Activated gamma-delta T cell treated with anti-CD3 and anti-CD28 coated beads, Interleukin-2, amount 50 U/mL, for 16 hours (primary cell): ENCODE results near the gene MAZ.
"Not testable (repeated sequence)": the region's sequence is repeated elsewhere in the genome, so short reads cannot be mapped to it uniquely, and the experiment has no call there.

ENCODE experiments used
- DNase-seq: peaks from one replicate; pipeline ENCODE4 v3.0.0-alpha.2; 2020; ENCODE audit warnings: low read depth

The MAZ gene

DNA sequence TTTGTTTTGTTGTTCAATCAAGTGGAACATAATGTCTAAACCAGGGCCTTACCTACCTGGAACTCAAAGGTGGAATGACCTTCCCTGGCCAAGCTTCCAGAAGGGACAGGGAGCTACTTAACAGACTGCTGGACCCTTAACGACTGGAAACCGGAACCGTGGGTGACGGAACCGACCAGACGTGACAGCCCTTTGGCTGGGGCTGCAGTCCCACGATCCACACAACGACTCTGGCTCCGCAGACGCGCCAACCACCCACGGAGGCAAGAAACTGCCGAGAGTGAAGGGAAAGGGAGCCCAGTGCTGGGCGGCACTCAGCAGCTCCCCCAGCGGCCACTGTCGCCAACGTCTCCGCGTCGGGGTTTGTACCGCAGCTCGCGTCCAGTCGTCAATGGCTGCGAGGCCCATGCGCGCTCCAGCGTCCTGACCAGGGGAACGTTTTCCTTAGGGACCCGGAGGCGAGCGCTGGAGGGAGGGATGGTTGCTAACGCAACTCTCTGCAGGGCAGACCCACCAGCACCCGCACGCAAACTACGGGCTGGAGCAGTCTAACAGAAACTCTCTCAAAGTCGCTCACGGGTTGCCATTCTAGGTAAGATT lies 21.3 kb upstream of the MAZ start:
- peak; percentile 60 for DNase-seq

DNA sequence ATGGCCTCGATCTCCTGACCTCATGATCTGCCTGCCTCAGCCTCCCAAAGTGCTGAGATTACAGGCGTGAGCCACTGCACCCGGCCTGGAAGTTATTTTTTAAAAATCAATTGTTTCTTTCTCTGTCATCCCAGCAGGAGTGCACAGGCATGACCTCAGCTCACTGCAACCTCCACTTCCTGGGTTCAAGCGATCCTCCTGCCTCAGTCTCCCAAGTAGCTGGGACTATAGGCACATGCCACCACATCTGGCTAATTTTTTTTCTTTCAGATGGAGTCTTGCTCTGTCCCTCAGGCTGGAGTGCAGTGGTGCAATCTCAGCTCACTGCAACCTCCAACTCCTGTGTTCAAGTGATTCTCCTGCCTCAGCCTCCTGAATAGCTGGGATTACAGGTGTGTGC lies 19.2 kb upstream of the MAZ start:
- not testable (repeated sequence) for DNase-seq

DNA sequence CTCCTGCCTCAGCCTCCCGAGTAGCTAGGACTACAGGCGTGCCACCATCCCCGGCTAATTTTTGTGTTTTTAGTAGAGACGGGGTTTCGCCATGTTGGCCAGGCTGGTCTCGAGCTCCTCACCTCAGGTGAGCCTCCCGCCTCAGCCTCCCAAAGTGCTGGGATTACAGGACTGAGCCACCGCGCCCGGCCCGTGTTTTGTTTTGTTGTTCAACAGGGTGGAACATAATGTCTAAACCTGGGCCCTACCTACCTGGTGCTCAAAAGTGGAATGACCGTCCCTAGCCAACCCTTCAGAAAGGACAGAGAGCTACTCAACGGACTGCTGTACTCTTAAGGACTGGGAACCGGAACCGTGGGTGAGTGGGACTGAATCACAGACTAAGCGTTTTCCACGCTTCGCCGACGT lies 16.6 kb upstream of the MAZ start:
- DNase-seq, result no peak

DNA sequence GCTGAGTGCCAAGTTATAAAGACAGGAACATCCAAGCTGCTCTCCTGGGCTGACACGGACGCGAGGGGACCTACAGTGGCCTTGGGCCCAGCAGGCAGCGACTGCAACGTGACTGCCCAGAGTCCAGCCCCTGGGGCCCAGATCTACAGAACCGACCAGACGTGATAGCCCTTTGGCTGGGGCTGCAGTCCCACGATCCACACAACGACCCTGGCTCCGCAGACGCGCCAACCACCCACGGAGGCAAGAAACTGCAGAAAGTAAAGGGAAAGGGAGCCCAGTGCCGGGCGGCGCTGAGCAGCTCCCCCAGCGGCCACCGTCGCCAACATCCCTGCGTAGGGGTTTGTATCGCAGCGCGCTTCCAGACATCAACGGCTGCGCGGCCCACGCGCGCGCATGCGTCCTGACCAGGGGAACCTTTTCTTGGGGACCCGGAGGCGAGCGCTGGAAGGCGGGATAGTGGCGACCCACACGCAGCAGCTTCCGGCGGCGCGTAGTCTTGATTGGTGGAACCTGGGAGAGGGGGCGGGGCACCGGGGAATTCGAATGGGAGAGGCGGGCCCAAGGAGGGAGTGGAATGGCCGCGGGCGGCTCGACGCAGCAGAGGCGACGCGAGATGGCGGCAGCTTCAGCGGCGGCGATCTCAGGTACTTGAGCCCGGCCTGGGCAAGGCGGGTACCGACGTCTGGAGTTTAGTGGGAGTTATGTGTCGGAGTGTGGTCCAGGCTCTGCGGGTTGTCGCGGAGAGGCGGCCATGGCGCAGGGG lies 16.0 kb upstream of the MAZ start, which contains the start of gene KIF22:
Gene KIF22, plus strand, starts transcription at position 569 of the 766 bp plus-strand sequence. Its CDS starts 9 bp downstream, at position 578.
- peak; percentile 99 for DNase-seq

DNA sequence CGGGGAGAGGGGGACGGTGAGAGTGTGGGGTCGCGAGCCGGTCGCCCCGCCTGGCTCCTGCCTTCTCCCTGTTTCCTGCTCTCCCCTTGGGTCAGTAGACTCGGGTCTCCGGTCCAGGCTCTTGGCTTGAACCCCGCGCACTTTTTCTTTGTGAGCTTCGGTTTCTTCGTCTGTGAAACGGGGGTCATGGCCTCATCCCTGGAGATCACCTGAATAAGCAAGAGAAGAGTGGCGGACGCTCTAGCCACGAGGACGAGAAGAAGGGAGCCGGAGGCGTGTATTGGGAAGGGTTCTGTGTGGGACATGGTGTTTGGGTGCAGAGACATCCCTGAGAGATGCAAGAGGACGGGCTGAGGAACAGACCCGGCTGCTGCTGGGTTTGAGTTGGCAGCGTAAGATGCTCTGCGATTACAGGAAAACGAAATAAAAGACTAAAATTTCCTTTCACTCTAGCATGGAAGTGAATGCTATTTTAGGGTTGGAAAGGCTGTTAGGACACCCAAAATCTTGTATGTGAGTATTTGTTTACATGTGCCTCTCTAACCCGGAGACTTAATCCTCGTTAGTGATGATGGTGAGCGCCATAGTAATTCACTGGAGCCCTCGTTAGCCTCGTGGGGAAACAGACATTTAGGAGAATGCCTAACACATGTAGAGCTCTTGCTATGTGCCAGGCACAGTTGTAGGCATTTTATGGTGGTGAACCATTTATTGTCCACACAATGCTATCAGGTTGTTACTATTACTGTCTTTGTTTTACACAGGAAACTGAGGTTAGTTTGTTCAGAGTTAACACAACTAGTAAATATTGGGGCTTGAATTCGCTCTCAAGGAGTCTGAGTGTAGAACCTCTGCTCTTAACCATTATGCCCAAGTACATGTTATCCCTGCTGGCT lies 15.1 kb upstream of the MAZ start:
- DNase-seq, result no peak

DNA sequence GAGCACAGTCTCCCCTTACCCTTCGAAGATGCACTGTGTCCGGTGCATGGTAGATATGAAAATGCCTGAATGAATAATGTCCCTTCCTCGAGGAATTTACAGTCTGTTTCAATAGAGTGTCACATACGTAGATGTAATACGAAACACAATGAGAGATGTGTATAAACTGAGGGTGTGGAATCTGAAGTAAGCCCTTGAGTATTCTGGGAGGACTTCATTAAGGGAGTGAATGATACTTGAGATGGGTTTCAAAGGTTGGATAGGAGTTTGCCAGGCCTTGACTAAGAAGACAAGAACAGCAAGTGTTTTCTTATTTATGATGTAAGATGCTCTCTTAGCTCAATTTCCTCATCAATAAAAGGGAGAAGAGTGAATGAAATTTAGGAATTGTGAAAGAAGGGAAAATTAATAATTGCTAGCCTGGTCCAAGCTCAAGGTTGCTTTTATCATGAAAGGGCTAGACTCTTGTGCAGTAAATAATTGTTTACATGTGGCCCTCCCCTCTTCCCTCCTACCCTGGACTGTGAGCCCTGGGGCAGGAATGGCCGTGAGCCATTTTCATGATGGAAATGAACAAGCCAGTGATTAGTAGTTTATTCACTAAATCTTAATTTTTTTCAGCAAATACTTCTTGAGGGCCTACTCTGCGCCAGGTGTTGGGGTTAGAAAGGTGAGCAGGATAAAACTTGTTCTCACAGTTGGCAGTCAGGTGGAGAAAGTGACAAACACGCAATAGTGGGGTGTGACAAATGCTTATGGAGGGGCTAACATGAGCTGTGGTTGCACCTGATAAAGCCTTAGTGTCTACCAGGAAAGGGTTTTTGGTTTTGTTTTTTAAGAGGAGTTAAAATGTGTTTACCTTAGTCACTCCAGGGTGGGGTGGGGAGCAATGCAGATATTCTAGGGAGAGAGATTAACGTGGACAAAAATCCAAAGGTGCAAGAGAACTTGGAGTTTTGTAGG lies 14.2 kb upstream of the MAZ start:
- DNase-seq, result no peak

DNA sequence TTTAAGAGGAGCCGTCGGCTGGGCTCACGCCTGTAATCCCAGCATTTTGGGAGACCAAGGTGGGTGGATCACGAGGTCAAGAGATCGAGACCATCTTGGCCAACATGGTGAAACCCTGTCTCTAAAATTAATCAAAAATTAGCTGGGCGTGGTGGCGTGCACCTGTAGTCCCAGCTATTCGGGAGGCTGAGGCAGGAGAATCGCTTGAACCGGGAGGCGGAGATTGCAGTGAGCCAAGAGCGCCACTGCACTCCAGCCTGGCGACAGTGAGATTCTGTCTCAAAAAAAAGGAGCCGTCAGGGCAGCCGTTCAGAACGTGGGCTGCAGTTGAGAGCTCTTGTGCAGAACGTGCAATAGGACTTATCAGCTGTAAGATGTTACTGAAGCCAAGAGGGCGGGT lies 13.2 kb upstream of the MAZ start:
- DNase-seq, result not testable (repeated sequence)

DNA sequence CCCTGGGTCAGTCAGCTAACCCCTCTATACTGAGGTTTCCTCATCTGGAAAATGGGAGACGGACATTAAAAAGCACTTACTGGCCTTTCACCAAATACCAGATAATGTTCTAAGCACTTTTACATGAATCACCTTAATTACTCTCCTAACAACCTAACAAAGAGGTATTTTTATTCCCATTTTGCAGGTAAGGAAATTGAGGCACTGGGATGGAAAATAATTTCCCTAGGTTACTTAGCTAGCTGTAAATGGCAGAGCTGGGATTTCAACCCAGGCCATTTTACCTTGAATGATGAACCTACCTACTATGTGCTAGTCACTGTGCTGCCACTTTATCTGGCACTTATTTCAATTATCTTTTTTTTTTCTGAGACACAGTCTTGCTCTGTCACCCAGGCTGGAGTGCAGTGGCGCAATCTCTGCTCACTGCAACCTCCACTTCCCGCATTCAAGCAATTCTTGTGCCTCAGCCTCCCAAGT lies 12.1 kb upstream of the MAZ start:
- DNase-seq, result no peak

DNA sequence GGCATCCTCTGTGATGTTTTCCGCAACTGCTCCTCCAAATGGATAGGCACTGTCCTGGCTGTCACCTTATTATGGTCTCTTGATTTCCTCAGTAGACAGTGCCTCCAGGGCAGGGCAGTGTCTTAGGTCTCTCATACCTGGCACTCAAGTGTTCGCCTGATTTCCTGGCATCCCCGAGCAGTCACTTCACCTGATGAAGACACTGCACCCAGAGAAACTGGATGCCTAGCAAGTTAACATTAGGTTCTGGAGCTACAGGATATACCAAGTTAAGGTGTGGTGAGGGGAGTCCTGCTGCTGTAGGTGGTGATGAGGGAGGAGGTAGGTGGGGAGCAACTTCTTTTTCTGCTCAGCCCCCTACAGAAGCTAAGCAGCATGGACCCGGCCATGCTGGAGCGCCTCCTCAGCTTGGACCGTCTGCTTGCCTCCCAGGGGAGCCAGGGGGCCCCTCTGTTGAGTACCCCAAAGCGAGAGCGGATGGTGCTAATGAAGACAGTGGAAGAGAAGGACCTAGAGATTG lies 3.9 kb upstream of the MAZ start:
- DNase-seq, result no peak

DNA sequence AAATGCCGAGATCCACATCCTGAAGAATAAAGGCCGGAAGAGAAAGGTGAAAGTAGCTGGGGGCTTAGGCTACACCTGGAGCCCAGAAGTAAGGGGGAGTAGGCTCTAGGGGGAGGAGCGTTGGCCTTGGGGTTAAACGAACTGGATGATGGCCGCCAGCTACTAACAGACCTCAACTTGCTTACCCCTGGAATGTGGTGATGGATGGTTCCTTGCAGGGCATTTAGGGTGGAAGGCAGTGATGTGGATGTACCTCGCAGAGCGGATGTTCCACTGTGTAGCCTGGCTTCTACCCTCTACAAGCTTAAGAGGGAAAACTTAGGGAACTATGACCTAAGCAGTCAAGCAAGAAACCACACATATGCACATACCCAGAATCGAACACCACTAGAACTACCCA lies 2.3 kb upstream of the MAZ start:
- no peak for DNase-seq

DNA sequence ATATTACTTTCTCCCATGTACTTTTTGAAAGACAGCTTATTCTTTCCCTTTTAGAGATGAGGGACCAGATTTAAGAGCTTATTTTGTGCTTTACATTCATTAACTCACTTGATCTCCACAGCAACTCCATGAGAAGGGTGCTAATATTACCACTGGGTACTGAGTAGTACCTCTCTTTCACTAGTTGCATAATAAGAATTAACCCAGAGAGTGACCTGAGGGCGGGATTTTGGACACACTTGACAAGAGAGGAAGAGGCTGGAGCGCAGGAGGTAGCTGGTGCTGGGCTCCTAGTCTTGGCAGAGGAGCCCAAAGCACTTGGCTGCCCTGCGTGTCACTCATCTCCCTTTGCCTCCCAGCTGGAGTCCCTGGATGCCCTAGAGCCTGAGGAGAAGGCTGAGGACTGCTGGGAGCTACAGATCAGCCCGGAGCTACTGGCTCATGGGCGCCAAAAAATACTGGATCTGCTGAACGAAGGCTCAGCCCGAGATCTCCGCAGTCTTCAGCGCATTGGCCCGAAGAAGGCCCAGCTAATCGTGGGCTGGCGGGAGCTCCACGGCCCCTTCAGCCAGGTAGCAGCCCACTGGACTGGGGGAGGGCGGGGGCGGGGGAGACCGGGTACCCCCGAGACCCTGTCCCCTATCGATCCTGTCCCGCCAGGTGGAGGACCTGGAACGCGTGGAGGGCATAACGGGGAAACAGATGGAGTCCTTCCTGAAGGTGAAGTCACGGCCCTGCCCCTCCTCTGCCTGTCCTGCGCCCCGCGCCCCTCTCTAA lies 1.7 kb upstream of the MAZ start:
- no peak for DNase-seq

DNA sequence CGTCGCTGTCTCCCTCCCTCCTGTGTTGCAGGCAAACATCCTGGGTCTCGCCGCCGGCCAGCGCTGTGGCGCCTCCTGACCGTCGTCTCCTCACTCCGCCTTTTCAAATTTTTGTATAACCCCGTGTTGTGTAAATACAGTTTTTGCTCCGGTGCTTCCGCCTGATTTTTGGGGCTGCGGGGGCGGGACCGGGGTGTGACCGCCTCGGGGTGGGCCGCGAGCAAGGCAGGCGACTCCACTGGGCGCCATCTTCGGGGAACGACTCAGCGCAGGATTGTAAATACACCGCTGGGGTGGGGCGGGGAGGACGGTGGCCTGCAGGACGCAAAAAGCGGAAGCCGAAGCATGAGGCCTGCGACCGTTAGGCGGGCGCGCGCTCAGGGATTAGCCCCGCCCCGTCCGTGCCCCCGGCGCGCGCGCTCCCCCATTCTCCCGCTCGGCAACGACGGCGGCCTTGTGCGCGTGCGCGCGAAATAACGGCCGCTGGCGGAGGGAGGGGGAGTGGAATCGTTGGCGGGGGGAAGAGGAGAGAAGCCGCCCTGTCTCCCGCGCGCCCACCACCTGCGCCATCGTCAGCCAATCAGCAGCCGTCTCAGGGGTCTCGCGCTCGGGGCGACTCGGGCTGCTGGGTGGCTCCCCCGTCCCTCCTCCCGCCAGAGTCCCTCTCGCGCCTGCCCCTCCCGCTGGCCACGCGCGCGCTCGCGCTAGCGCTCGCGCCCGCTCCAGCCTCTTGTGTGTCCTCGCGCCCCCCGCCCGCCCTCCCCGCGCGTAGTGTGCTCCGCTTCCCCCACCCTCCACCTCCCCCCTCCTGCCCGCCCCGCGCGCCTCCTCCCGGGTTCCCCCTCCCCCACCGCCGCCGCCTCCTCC lies 864 bp upstream of the MAZ start:
- peak; percentile 98 for DNase-seq

DNA sequence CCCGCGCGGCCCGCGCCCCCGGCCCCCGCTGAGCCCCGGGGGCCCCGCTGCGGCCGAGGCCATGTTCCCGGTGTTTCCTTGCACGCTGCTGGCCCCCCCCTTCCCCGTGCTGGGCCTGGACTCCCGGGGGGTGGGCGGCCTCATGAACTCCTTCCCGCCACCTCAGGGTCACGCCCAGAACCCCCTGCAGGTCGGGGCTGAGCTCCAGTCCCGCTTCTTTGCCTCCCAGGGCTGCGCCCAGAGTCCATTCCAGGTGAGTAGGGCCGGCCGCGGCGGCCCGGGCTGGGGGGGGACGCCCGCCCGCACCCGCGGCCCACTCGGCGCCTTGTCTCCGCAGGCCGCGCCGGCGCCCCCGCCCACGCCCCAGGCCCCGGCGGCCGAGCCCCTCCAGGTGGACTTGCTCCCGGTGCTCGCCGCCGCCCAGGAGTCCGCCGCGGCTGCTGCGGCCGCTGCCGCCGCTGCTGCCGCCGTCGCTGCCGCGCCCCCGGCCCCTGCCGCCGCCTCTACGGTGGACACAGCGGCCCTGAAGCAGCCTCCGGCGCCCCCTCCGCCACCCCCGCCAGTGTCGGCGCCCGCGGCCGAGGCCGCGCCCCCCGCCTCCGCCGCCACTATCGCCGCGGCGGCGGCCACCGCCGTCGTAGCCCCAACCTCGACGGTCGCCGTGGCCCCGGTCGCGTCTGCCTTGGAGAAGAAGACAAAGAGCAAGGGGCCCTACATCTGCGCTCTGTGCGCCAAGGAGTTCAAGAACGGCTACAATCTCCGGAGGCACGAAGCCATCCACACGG lies 504 bp downstream of the MAZ start:
- no peak for DNase-seq

DNA sequence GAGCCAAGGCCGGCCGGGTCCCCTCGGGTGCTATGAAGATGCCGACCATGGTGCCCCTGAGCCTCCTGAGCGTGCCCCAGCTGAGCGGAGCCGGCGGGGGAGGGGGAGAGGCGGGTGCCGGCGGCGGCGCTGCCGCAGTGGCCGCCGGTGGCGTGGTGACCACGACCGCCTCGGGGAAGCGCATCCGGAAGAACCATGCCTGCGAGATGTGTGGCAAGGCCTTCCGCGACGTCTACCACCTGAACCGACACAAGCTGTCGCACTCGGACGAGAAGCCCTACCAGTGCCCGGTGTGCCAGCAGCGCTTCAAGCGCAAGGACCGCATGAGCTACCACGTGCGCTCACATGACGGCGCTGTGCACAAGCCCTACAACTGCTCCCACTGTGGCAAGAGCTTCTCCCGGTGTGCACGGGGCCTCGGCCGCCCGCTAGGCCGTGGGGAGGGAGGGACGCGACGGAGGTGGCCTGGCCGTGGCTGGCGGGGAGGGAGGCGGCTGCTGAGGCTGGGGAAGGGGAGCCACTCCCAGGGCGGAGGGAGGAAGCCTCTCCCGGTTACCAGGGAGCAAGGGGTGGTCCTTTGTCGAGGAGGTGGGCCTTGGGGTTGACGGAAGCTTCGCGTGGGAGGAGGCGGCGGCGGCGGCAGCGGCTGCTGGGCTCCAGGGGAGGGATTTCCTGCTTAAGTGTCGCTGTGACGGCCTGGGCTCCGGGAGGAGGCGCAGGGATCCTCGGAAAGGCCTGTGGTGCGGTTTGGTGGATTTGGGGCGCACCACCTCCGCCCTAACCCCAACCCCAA lies 1.3 kb downstream of the MAZ start:
- DNase-seq, result peak; percentile 75

DNA sequence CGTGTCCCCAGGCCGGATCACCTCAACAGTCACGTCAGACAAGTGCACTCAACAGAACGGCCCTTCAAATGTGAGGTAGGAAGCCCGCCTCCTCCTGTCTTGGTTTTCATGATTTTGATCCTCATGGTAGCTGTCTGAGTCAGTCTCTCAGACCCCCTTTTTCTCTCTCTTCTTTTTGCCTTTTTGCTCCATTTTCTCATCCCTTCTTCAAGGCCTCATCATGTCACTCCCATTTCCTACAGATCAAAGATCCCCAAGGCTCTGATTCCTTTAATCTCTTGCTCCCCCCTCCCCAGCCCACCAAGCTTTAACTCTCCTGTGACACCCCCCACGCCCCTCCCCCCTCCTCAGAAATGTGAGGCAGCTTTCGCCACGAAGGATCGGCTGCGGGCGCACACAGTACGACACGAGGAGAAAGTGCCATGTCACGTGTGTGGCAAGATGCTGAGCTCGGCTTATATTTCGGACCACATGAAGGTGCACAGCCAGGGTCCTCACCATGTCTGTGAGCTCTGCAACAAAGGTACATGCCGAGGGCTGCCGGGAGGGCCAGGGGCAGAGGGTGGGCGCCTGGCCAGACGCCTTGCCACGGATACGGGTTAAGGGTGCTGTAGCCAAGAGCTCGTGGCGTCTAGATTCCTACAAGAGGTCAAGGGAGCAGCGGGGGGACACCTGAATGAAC lies 2.0 kb downstream of the MAZ start:
- DNase-seq, result no peak

DNA sequence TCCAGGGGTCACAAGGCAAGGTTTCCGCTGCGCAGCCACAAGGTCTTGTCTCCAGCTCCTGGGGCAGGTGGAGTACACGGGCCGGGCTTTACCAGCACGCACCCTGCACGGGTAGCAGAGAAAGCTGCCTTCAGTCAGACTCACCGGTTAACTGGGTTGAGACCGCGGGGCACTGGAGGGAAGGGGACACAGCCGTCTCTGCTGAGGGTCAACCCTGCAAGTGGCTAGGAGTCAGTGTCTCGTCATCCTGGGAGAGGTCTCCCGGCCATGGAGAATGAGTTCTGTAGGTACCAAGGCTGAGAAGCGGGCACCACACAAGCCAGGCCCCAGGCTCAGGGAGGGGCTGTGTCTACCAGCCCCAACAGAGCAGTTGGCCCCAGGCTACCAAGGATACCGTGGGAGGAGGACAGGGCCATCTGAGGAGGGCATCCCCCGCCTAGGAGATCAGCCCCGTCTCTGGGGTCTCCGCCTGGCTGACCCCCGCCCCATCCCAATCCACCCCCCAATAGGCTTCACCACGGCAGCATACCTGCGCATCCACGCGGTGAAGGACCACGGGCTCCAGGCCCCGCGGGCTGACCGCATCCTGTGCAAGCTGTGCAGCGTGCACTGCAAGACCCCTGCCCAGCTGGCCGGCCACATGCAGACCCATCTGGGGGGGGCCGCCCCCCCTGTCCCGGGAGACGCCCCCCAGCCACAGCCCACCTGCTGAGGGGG lies 2.9 kb downstream of the MAZ start:
- DNase-seq, result no peak
